ENCODE data around the gene CCNI2. TPM values are rescaled to one million over a fixed set of nuclear protein-coding genes. Genes with fewer than 3 reads are reported as not detected.

Gene CCNI2
- total RNA-seq, 2 experiments from 2014 or later: 8.9 to 12.4 TPM

Other genes starting within 250 kb of the CCNI2 start
- not detected for gene IL5, start 203.9 kb upstream of the CCNI2 start, total RNA-seq
- 10 to 100 TPM; 30.7 to 34.1 TPM for gene RAD50, start 190.4 kb upstream of the CCNI2 start, total RNA-seq
- gene IL13, start 89.3 kb upstream of the CCNI2 start, total RNA-seq: under 1 TPM; 0.30 to 0.37 TPM
- gene IL4, start 73.4 kb upstream of the CCNI2 start, total RNA-seq: 1 to 10 TPM in 1 of 2 experiments, not detected in 1; 1.8 TPM
- 10 to 100 TPM; 16.8 to 19.3 TPM for gene KIF3A, start 9.9 kb upstream of the CCNI2 start, total RNA-seq
- 10 to 100 TPM; 39.2 to 40.4 TPM for gene SEPTIN8, start 29.8 kb downstream of the CCNI2 start, total RNA-seq
- gene SOWAHA, start 65.9 kb downstream of the CCNI2 start, total RNA-seq: not detected
- 1 to 10 TPM; 4.0 to 6.3 TPM for gene SHROOM1, start 83.2 kb downstream of the CCNI2 start, total RNA-seq
- under 1 TPM; 0.77 to 0.80 TPM for gene GDF9, start 119.0 kb downstream of the CCNI2 start, total RNA-seq
- 100 to 1,000 TPM; 278 to 286 TPM for gene UQCRQ, start 119.2 kb downstream of the CCNI2 start, total RNA-seq
- 1 to 10 TPM; 4.4 to 4.5 TPM for gene LEAP2, start 126.2 kb downstream of the CCNI2 start, total RNA-seq
- gene AFF4, start 216.2 kb downstream of the CCNI2 start, total RNA-seq: 10 to 100 TPM; 40.3 to 42.1 TPM

All from activated naive CD8-positive, alpha-beta T cell treated with anti-CD3 and anti-CD28 coated beads, Interleukin-2, amount 10 ng/mL, durations not matched to agents 7 days and 5 days (primary cell).